Stimulated activated CD4-positive, alpha-beta T cell treated with anti-CD3 and anti-CD28 coated beads, Interleukin-4, amount 100 ng/mL, for 24 hours (primary cell): Measurements from ENCODE around the gene TP63.
"Not testable (repeated sequence)": the region's sequence is repeated elsewhere in the genome, so short reads cannot be mapped to it uniquely, and the experiment has no call there.

Experiments
- DNase-seq: peaks from one replicate; pipeline ENCODE4 v3.0.0-alpha.2; 2020

TP63 gene

DNA sequence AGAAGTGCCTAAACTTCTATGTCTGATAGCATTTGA is at the start of gene TP63:
Gene TP63 (plus strand): TSS at position 17 of the 36 bp plus-strand sequence. CDS start 127 bp downstream, outside the sequence.
- no peak for DNase-seq

DNA sequence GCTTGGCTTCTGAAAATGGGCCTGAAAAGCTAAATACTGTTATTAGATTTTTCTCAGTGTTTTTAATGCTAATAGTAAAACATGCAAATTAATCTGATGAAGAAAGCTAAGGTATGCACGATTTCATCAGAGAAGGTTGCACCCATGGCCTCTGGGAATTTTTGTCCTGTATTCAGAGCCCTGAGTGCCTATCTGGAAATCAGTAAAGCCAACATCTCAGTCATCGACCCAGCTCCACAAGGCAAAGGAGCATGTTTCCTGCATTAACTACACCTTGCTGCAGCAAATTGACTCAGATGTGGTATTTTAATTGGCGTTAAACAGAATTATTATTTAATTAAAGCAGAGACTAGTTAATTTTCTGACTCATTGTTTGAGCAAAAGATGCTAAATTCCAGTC is 49.0 kb upstream of the TP63 start:
- DNase-seq: no peak

DNA sequence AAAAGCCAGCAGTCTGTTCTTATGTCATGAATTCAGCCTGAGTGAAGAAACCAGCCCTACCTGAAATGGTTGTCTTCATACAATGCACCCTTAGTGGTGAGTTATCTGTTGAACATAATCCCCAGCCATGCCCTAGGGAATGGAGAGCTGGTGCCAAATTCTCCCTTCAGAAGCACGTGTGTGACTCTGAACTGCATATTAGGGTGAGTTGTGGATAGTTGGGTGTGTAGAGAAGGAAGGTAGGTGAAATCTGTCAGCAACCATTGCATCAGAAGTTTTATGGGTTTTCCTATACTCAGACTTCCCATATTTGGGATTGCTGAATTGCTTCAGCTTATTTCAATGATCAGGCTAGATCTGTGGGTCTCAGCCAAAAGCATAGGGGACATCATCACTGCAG is 46.5 kb upstream of the TP63 start:
- DNase-seq: no peak

DNA sequence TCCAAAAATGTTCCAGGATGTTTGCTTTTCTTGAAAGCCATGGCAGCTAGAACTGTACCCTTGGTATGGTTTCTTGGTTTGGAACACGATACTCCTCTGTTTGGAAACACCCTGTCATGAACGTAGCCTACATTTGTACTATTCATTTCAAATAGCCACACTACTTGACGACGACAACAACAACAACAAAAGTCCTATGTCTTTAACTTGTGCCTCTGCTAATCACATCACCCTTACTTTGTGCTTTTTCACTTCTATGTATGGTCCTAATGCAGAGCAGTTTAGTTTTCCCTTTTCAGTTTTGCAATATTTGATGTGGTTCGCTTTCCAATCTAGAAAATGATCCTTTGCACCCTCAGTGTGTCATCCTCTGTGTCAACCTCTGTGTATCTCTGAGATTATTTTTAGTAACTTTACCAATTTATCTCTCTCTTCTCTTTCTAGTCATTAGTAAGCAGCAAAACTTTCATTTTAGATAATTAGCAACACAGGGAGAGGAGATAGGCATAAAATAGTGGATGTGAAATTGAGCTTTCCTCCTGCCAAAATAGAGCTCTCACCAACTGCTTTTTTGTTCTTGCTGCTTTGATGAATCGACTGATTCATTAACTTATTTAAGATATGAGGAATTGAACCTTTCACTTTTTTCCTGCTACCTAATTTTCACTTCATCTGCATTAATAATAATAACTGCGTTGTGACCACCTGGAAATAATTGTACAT is 44.1 kb upstream of the TP63 start:
- DNase-seq: no peak

DNA sequence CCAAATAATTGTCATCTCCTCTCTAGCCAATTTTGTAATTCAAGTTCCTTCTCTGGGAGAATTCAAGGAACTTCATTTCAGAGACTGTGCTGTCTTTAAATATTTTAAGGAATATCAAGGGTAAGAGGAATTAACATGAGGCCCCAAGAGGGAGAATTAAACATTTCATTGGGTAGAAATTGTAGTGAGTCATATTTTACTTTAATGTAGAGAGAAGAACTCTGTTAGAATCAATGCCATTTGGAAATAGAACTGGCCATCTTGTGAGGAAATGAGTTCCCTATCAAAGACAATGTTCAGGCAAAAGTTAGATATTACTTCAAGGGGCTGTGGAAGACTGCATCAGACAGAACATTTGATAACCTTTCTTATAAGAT is 43.5 kb upstream of the TP63 start:
- DNase-seq: no peak

DNA sequence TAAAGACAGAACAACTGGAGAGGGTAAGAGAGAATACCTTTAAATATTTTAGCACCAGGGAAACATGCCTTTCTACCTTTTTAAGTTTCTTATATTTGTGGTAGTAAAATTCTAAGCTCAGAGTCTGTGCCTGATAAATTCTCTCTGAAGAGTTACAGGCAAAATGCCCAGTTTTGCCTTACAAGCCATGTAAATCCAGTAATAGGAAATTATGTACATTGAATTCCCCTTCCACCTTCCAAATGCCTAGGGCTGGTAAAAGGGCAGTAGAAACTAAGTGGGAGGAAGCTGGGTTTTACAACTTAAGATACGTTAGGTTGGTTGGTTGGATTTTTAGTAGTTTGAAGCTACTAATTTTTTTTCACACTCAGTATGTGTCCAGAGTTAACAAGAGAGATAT is 43.1 kb upstream of the TP63 start:
- no peak for DNase-seq

DNA sequence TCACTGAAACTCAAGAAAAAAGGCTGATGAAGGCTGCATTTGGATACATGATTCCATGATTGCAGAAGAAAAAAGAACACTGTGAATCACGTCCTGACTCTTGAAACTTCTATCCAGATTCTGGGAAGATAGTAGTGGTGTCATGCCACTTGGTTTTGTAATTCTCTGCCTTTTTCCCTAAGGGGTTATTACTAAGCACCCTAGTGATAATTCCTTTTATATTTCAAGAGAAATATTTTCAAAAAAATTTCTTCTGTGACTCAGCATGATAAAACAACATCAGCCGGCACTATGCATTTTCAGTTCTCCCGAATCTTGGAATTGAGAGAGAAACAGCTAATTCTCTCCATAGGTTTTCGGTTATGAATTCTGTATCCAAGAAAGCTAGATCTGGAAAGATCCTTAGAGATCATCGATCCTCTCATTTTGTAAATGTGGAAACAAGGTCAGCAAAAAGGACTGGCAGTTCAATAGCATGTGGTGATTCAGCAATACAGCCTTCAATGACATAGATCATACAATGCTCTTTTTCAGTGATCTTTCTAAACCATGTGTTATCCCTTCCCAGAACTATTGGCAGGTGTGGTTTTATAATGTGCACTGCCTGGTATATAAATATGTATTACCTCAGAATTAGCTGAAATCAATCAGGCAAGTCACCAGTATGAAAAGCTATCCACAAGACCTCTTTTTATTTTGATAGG is 42.6 kb upstream of the TP63 start:
- no peak for DNase-seq

DNA sequence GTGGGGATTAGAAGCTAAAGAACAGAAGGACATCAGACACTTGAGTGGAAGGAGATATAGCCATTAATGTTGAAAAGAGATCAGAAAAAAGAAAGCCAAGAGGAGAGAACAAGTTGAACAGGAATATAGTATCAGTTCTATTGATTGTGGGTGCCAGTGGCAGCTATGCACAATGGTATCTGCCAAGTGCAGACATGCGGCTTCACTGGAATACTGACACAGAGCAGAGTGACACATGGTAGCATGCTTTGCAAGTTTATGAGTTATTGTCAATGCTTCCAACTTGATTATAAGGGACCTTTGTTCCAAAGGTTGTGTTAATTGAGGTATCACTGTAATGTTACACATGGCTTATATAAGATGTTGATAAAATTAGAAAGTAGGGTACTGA is 42.0 kb upstream of the TP63 start:
- DNase-seq: no peak

DNA sequence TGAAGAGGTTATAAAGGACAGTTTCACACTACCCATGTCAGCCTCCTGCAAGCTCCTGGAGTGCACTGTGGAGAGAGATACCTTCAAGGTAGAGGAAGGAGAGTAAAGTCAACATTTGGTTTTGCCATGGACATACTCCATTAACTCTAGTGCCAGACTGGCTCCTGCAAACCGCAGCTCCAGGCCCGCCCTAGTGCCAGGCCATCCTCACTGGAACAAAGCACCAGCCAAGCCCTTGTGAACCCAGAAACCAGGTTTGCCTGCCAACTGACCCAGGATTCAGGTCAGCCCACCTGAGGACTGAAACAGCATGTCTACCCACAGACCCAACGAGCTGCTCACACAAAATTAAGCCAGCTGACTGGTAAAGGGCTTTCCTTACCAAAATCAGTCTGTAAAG is 41.0 kb upstream of the TP63 start:
- DNase-seq: no peak

GRCh38 chr3:189593581-189593980 is 37.6 kb upstream of the TP63 start:
- DNase-seq: no peak

- not testable (repeated sequence) for DNase-seq
Measured at GRCh38 chr3:189596078-189596979, 34.9 kb upstream of the TP63 start.

DNA sequence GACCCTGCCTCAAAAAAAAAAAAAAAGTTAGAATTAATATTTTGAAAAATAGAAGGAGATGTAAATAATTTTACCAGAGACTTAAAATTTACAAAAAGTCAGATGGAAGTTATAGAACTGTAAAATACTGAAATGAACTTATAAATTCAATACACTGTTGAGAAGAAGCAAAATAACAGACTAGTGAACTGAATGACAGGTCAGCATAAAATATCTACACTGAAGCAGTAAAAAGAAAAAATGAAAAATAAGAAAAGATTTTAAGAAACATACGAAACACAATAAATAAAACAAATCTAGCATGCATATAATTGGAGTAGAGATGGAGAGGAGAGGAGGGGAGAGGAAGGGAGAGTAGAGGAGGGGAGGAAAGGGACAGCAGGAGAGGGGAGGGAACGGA is 33.3 kb upstream of the TP63 start:
- DNase-seq: no peak

DNA sequence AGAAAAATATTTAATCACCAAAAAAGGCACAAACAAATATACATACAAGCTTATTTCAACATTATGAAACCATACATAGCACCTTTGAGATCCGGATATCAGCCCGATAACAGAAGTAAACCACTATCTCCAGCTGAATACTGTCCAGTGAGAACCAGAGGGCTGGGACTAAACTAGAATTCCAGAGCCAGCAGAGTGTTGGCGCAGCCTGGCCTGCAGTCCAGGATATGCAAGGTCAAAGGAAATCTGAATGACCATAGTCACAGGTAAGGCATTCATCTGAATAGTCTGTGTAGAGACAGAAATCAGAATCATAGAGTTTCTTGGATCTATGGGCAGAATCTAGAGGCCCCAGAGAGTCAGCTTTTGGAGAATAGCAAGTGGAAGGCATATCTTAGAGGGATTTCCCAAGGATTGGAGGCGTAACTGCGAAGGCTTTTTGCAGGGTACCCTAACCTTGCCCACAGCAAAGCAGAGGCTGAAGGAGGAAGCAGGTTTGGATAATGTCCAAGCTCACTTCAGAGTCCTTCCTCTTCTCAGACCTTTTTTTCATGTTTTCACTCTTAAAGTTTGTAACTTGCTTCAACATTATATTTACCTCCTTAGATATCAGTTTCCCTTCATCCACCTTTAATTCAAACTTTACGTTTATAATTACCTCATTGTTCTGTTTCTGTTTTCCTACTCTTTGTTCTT is 32.5 kb upstream of the TP63 start:
- DNase-seq: no peak

GRCh38 chr3:189602471-189602870 is 28.7 kb upstream of the TP63 start:
- DNase-seq: no peak

DNA sequence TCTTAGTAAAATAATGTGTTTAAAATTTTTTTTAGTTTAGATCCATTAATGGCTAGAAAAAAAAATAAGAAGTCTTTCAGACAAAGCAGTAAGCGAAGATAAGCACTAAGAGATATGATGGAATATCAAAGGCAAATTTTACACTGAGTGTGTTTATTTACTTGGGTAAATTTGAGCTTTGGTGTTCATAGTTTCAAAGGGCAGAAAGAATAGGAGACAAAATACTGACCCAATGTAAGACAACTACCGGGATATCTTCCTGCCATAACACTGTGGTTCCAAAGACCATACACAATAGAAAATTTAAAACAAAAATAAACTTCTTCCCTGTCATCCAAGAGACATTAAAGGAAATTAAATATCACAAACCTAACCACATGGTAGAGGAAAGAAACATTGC is 25.5 kb upstream of the TP63 start:
- DNase-seq: no peak

- DNase-seq: no peak
Measured at GRCh38 chr3:189606774-189607173, 24.4 kb upstream of the TP63 start.

- not testable (repeated sequence) for DNase-seq
Measured at GRCh38 chr3:189612641-189613040, 18.5 kb upstream of the TP63 start.

DNA sequence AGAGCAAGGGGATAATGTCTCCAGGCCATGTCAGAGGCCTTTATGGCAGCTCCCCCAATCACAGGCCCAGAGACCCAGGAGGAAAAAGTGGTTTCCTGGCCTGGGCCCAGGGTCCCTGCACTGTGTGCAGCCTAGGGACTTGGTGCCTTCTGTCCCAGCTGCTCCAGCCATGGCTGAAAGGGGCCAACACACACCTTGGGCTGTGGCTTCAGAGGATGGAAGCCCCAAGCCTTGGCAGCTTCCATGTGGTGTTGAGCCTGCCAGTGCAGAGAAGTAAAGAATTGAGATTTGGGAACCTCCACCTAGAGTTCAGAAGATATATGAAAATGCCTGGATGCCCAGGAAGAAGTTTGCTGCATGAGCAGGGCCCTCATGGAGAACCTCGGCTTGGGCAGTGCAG is 18.1 kb upstream of the TP63 start:
- DNase-seq: no peak

GRCh38 chr3:189621948-189622603 is 9.1 kb upstream of the TP63 start:
- DNase-seq: no peak

DNA sequence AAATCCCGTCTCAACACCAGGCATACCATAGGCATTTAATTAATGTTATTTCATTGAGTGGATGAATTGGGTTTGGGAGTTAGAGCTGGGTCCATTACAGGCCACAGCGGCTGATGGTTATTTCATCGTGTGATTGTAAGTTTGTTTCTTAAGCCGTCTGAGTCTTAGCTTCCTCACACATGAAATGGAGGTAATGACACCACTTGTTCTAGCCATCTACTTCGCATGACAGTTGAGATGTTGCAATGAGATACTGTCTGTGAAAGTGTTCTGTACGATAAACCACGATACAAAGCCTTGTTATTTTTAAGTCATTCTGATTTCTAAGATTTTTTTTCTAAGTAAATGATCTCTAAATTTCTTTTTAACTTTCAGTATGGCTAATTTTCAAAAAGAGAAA is 8.6 kb upstream of the TP63 start:
- no peak for DNase-seq

DNA sequence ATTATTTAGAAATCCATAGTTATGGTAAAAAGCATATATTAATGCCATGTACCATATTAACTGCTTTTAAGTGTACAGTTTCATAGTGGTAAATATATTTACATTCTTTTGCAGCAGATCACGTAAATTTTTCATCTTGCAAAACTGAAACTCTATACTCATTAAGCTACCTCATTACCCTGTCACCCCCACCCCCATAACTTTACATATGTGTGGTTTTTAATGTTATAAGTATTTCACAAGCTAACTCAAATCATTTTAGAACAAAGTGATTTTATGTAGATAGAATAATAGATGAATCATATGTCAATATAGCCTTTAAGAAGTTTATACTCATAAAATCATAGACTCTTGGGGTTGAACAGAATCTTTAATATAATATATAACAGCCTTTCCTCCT is 7.1 kb upstream of the TP63 start:
- DNase-seq: no peak

- no peak for DNase-seq
Measured at GRCh38 chr3:189625071-189625470, 6.1 kb upstream of the TP63 start.

GRCh38 chr3:189625572-189625971 is 5.6 kb upstream of the TP63 start:
- no peak for DNase-seq
